ENCODE data around the gene FNTB. TPM values are rescaled to one million over a fixed set of nuclear protein-coding genes. Genes with fewer than 3 reads are reported as not detected.

Gene FNTB
- total and polyA plus RNA-seq, 2 experiments from 2014 or later: 18.1 to 24.3 TPM

DNA sequence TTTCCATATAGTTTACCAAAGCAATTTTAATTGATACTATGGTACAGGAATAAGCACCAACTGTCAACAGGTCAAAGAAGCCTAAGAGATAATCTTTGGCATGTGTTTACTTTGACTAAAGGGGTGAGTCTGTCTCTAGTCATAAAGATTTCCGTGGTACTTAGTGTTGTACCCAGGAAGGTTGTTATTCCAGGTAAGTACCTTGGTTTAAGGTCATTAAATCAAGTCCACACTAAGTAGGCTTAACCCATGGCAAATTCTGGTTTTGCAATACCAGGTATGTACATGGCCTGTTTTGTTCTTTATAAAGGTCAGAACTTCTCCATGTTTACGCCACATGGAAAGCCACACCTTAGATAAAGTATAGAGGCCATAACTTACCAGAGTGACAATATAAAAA lies 105.7 kb downstream of the FNTB start:
- no peak for DNase-seq (ENCODE audit: low spot score)
- Histone ChIP-seq H2AFZ (no peak overlapping the region), H3K4me1 (ENCODE audit: insufficient read depth) (peaks cover 22% of the 10 kb centered on the region), H3K79me2 (peaks cover 52% of the 10 kb centered on the region), H3K27ac (peak overlapping the region; percentile 29), H3K4me2 (no peak overlapping the region), H3K36me3 (replicated peaks; ENCODE audit: insufficient read depth, low read depth) (peaks cover 13% of the 10 kb centered on the region), H4K20me1 (ENCODE audit: insufficient read depth, poor library complexity, severe bottlenecking) (peaks cover 12% of the 10 kb centered on the region), H3K9me2 (replicated peaks; ENCODE audit: insufficient read depth) (no peaks in the 10 kb centered on the region), H3K9me3 (ENCODE audit: low read depth) (peaks cover 5% of the 10 kb centered on the region), H3K27me3 (no peaks in the 10 kb centered on the region), H3K4me3 (no peak overlapping the region)
- WGBS (ENCODE audit: low lambda C conversion rate, missing lambda C conversion rate): 74% methylated on average over 2 of the region's 2 CpGs
- TF ChIP-seq, protein P1, sequence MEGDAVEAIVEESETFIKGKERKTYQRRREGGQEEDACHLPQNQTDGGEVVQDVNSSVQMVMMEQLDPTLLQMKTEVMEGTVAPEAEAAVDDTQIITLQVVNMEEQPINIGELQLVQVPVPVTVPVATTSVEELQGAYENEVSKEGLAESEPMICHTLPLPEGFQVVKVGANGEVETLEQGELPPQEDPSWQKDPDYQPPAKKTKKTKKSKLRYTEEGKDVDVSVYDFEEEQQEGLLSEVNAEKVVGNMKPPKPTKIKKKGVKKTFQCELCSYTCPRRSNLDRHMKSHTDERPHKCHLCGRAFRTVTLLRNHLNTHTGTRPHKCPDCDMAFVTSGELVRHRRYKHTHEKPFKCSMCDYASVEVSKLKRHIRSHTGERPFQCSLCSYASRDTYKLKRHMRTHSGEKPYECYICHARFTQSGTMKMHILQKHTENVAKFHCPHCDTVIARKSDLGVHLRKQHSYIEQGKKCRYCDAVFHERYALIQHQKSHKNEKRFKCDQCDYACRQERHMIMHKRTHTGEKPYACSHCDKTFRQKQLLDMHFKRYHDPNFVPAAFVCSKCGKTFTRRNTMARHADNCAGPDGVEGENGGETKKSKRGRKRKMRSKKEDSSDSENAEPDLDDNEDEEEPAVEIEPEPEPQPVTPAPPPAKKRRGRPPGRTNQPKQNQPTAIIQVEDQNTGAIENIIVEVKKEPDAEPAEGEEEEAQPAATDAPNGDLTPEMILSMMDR (IDR thresholded peaks at IDR 0.05; ENCODE audit: poor library complexity): no peak
- TF ChIP-seq EZH2 (IDR thresholded peaks at IDR 0.05; ENCODE audit: borderline replicate concordance) (no peak), EZH2phosphoT487 (IDR thresholded peaks at IDR 0.05; ENCODE audit: low read depth, severe bottlenecking, unreplicated experiment) (no peak)

DNA sequence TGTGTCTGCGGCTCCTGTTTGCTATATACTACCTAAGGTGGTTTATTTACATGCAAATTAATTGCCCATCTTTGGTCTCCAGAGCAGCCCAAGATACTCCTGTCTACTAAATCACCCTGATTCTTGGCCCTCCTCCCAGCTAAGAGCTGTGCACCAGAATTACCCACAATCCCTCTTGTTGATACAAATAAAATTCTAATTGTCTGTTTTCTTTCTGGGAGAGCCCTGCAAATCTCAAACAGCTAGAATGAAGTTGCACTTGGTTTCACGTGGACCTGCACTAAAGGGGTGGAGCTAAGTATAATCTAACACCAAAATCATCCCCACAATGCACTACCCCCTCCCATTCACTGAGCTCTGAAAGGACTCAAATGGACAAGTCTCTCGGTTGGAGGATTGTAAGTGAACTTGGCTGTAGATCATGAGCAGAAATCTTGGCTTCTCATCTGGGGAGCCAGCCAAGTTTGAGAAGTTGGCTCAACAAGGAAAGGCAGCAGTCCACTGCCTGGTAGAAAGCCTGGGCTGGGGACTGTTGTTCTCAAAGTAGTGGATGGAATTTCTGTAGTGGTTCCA lies 109.0 kb downstream of the FNTB start:
- H3K9me2 ChIP-seq (replicated peaks; ENCODE audit: insufficient read depth): no peaks in the 10 kb centered on the region
- DNase-seq (ENCODE audit: low spot score): peak; percentile 53
- H3K27ac ChIP-seq: peak overlapping the region; percentile 64
- peaks cover 22% of the 10 kb centered on the region for H3K4me1 ChIP-seq (ENCODE audit: insufficient read depth)
- no peaks in the 10 kb centered on the region for H3K9me3 ChIP-seq (ENCODE audit: low read depth)
- no peaks in the 10 kb centered on the region for H3K36me3 ChIP-seq (replicated peaks; ENCODE audit: insufficient read depth, low read depth)
- H3K79me2 ChIP-seq: peaks cover 64% of the 10 kb centered on the region
- WGBS (ENCODE audit: low lambda C conversion rate, missing lambda C conversion rate): 64% methylated on average over 3 of the region's 3 CpGs
- H3K4me2 ChIP-seq: peak overlapping the region; percentile 54
- H3K27me3 ChIP-seq: no peaks in the 10 kb centered on the region
- no peak overlapping the region for H2AFZ ChIP-seq
- peaks cover 12% of the 10 kb centered on the region for H4K20me1 ChIP-seq (ENCODE audit: insufficient read depth, poor library complexity, severe bottlenecking)
- TF ChIP-seq EZH2phosphoT487 (IDR thresholded peaks at IDR 0.05; ENCODE audit: low read depth, severe bottlenecking, unreplicated experiment): no peak
- no peak overlapping the region for H3K4me3 ChIP-seq

DNA sequence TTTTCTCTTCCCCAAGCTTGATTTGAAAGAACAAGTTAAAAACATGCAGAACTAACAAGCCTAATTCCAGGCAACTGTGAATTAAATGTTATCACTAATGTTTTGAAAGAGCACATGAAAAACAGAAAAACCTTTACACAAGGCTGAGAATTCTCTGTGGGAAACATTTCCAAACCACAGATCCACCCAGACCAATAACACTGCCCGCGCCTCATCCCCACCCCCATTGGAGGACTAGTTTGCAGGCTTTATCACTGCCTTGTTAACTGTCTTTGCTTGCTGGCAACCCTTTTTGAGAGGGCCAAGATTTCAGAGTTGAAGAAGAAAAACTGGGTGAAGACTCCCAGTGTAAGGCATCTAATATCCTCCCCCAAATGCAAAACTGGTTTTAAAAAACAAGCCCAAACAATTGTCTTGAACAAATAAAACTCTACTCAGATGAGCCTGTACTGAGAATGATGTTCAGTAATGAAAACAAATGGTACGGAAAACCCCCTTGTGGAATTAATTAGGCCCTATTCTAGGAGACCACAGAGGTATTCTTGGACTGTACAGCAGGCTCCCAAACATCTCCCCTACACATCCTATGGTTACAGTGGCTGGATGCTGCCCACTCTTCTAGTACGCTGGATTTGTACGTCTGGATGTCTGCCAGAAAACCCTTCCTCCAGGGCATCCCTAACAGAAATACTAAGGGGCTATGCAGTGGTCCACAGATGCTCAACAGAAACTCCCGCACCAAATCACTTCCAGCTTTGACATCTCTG lies 109.8 kb downstream of the FNTB start:
- Histone ChIP-seq H3K4me2 (peak overlapping the region; percentile 54), H3K4me1 (ENCODE audit: insufficient read depth) (peaks cover 22% of the 10 kb centered on the region), H3K27me3 (no peaks in the 10 kb centered on the region), H4K20me1 (ENCODE audit: insufficient read depth, poor library complexity, severe bottlenecking) (peaks cover 12% of the 10 kb centered on the region), H3K27ac (peak overlapping the region; percentile 64), H3K79me2 (peaks cover 71% of the 10 kb centered on the region), H3K36me3 (replicated peaks; ENCODE audit: insufficient read depth, low read depth) (no peaks in the 10 kb centered on the region), H2AFZ (no peak overlapping the region), H3K4me3 (no peak overlapping the region), H3K9me2 (replicated peaks; ENCODE audit: insufficient read depth) (no peaks in the 10 kb centered on the region), H3K9me3 (ENCODE audit: low read depth) (no peaks in the 10 kb centered on the region)
- peak; percentile 52 for DNase-seq (ENCODE audit: low spot score)
- TF ChIP-seq EZH2 (IDR thresholded peaks at IDR 0.05; ENCODE audit: borderline replicate concordance) (no peak), EZH2phosphoT487 (IDR thresholded peaks at IDR 0.05; ENCODE audit: low read depth, severe bottlenecking, unreplicated experiment) (no peak)
- TF ChIP-seq, protein P1 (IDR thresholded peaks at IDR 0.05; ENCODE audit: poor library complexity): no peak
- WGBS (ENCODE audit: low lambda C conversion rate, missing lambda C conversion rate): 51% methylated on average over 6 of the region's 6 CpGs

DNA sequence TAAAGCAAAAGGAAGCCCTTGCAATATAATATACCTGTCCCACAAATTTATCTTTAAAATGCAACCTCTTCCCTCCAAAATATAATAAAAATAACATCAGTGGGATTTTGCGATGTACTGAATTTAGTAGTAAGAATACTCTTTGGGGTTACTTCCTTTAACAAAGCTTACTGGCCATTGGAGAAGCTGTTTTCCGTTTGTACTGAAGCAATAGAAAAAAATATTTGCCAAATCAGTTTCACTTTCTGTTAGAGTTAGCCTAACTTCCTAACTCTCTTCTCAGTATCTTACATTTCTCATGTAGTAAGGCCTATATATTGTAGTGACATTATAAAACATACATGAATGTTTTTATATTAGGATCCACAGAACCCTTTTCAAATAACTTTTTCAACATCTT lies 111.9 kb downstream of the FNTB start:
- Histone ChIP-seq H3K27me3 (no peaks in the 10 kb centered on the region), H3K4me3 (no peak overlapping the region), H3K9me2 (replicated peaks; ENCODE audit: insufficient read depth) (no peaks in the 10 kb centered on the region), H3K79me2 (peaks cover 71% of the 10 kb centered on the region), H2AFZ (no peak overlapping the region), H3K9me3 (ENCODE audit: low read depth) (no peaks in the 10 kb centered on the region), H3K4me2 (peak overlapping the region; percentile 24), H3K27ac (no peak overlapping the region), H3K36me3 (replicated peaks; ENCODE audit: insufficient read depth, low read depth) (no peaks in the 10 kb centered on the region), H3K4me1 (ENCODE audit: insufficient read depth) (peaks cover 22% of the 10 kb centered on the region), H4K20me1 (ENCODE audit: insufficient read depth, poor library complexity, severe bottlenecking) (peaks cover 12% of the 10 kb centered on the region)
- DNase-seq (ENCODE audit: low spot score): no peak
- no peak for TF ChIP-seq EZH2 (IDR thresholded peaks at IDR 0.05; ENCODE audit: borderline replicate concordance)
- WGBS (ENCODE audit: low lambda C conversion rate, missing lambda C conversion rate): 86% methylated on average over 2 of the region's 2 CpGs

Data from hepatocyte (in vitro differentiated cells).